ENCODE measurements around the gene CSNK1E.
A peak's percentile ranks its signal among the peaks of the same experiment; 100 is the strongest.

The CSNK1E gene

GRCh38 chr22:38247713-38248112, 69.5 kb downstream of the CSNK1E start:
- no peak for DNase-seq

- no peak for DNase-seq
Observed at GRCh38 chr22:38246692-38247091, 70.5 kb downstream of the CSNK1E start.

- no peak for DNase-seq
Observed at GRCh38 chr22:38246046-38246658, 71.1 kb downstream of the CSNK1E start.

GRCh38 chr22:38244106-38244505, 73.1 kb downstream of the CSNK1E start:
- no peak for DNase-seq

GRCh38 chr22:38243007-38243765, 74.0 kb downstream of the CSNK1E start:
- DNase-seq = peak; percentile 77

- no peak for DNase-seq
Observed at GRCh38 chr22:38240734-38241252, 76.4 kb downstream of the CSNK1E start.
